HEK293 (cell line): ENCODE measurements around the gene CD68.

ENCODE experiments used
- CTCF ChIA-PET: fragments of 350-600 bp; formaldehyde crosslinking; extraction: SDS; loops from one replicate; lab custom pipeline; 2021; ENCODE audit warnings: antibody characterized with exemption; lab: Yijun Ruan, JAX
- POLR2A ChIA-PET: fragments of 300-600 bp; formaldehyde crosslinking; extraction: SDS; loops from one replicate; lab custom pipeline; 2020; ENCODE audit warnings: antibody characterized with exemption, inconsistent platforms; lab: Yijun Ruan, JAX
- H3K27ac ChIP-seq: fragments of 200-500 bp; sonication (Bioruptor generic); 2 replicates; pipeline ENCODE4 v1.5.1; 2014; ENCODE audit warnings: low read depth, low read length, control low read depth, inconsistent platforms; ENCODE audit errors: extremely low read depth
- H3K36me3 ChIP-seq, 2 experiments: fragments of 200-500 bp in 1 of 2; sonication (Bioruptor generic) in 1 of 2; 1 replicate in 1 of 2; 2 replicates in 1 of 2; pipeline ENCODE4 v1.5.1; 2014 to 2017; ENCODE audit warnings: inconsistent platforms in 2 of 2, low read length in 2 of 2; ENCODE audit not compliant: control insufficient read depth in 2 of 2, insufficient read depth in 1 of 2
- H3K4me1 ChIP-seq: fragments of 200-500 bp; sonication (Bioruptor generic); 2 replicates; pipeline ENCODE4 v1.5.1; 2014; ENCODE audit warnings: mild to moderate bottlenecking, low read length, inconsistent platforms; ENCODE audit not compliant: control insufficient read depth, insufficient read depth
- H3K4me3 ChIP-seq: 2 replicates; pipeline ENCODE4 v1.5.1; 2011; ENCODE audit warnings: low read depth, mild to moderate bottlenecking, control low read depth, low read length, moderate library complexity
- H3K9me3 ChIP-seq: fragments of 200-500 bp; sonication (Bioruptor generic); 2 replicates; pipeline ENCODE4 v1.5.1; 2014; ENCODE audit warnings: low read depth, low read length, inconsistent platforms; ENCODE audit not compliant: control insufficient read depth, insufficient read depth
- INSM2 ChIP-seq: fragments of 450-650 bp; formaldehyde crosslinking; IDR thresholded peaks from 2 replicates; pipeline ENCODE4 v1.5.1; 2016; ENCODE audit warnings: missing biosample characterization, missing genetic modification characterization
- SCRT1 ChIP-seq: fragments of 450-650 bp; formaldehyde crosslinking; IDR thresholded peaks from 2 replicates; pipeline ENCODE4 v1.5.1; 2016; ENCODE audit warnings: missing biosample characterization, missing genetic modification characterization, borderline replicate concordance
- SP2 ChIP-seq: fragments of 450-650 bp; formaldehyde crosslinking; IDR thresholded peaks from 2 replicates; pipeline ENCODE4 v1.5.1; 2016; ENCODE audit warnings: missing biosample characterization, missing genetic modification characterization
- ZBTB11 ChIP-seq: fragments of 450-650 bp; formaldehyde crosslinking; conservative IDR thresholded peaks from 2 replicates; pipeline ENCODE4 v1.5.1; 2016; ENCODE audit warnings: low read depth, missing biosample characterization, missing genetic modification characterization
- ZFP69B ChIP-seq: fragments of 450-650 bp; formaldehyde crosslinking; IDR thresholded peaks from 2 replicates; pipeline ENCODE4 v1.5.1; 2016; ENCODE audit warnings: missing biosample characterization, missing genetic modification characterization
- ZNF140 ChIP-seq: fragments of 450-650 bp; formaldehyde crosslinking; IDR thresholded peaks from 2 replicates; pipeline ENCODE4 v1.5.1; 2016; ENCODE audit warnings: missing biosample characterization, missing genetic modification characterization
- ZNF146 ChIP-seq: fragments of 450-650 bp; formaldehyde crosslinking; IDR thresholded peaks from 2 replicates; pipeline ENCODE4 v1.5.1; 2016; ENCODE audit warnings: missing biosample characterization, missing genetic modification characterization
- ZNF16 ChIP-seq: fragments of 450-650 bp; formaldehyde crosslinking; IDR thresholded peaks from 2 replicates; pipeline ENCODE4 v1.5.1; 2016; ENCODE audit warnings: low read depth, missing biosample characterization, missing genetic modification characterization
- ZNF2 ChIP-seq: fragments of 450-650 bp; formaldehyde crosslinking; IDR thresholded peaks from 2 replicates; pipeline ENCODE4 v1.5.1; 2016; ENCODE audit warnings: missing biosample characterization, missing genetic modification characterization
- ZNF391 ChIP-seq: fragments of 450-650 bp; formaldehyde crosslinking; IDR thresholded peaks from 2 replicates; pipeline ENCODE4 v1.5.1; 2016; ENCODE audit warnings: low read depth, missing biosample characterization, missing genetic modification characterization, borderline replicate concordance
- ZNF394 ChIP-seq: fragments of 450-650 bp; formaldehyde crosslinking; IDR thresholded peaks from 2 replicates; pipeline ENCODE4 v1.5.1; 2016; ENCODE audit warnings: missing biosample characterization, missing genetic modification characterization, mild to moderate bottlenecking, moderate library complexity, borderline replicate concordance
- ZNF416 ChIP-seq: fragments of 450-650 bp; formaldehyde crosslinking; IDR thresholded peaks from 2 replicates; pipeline ENCODE4 v1.5.1; 2016; ENCODE audit warnings: missing biosample characterization, missing genetic modification characterization
- ZNF473 ChIP-seq: fragments of 450-650 bp; formaldehyde crosslinking; IDR thresholded peaks from 2 replicates; pipeline ENCODE4 v1.5.1; 2017; ENCODE audit warnings: missing biosample characterization, missing genetic modification characterization
- ZNF514 ChIP-seq: fragments of 450-650 bp; formaldehyde crosslinking; IDR thresholded peaks from 2 replicates; pipeline ENCODE4 v1.5.1; 2016; ENCODE audit warnings: missing biosample characterization, missing genetic modification characterization
- ZNF560 ChIP-seq: fragments of 450-650 bp; formaldehyde crosslinking; IDR thresholded peaks from 2 replicates; pipeline ENCODE4 v1.5.1; 2017; ENCODE audit warnings: missing biosample characterization, missing genetic modification characterization, borderline replicate concordance
- ZNF596 ChIP-seq: fragments of 450-650 bp; IDR thresholded peaks from 2 replicates; pipeline ENCODE4 v1.5.0; 2018; ENCODE audit warnings: missing biosample characterization, mild to moderate bottlenecking, missing genetic modification characterization, moderate library complexity
- ZNF610 ChIP-seq: fragments of 450-650 bp; formaldehyde crosslinking; IDR thresholded peaks from 2 replicates; pipeline ENCODE4 v1.5.1; 2016; ENCODE audit warnings: missing biosample characterization, missing genetic modification characterization, borderline replicate concordance
- ZNF707 ChIP-seq: fragments of 450-650 bp; formaldehyde crosslinking; IDR thresholded peaks from 2 replicates; pipeline ENCODE4 v1.5.1; 2016; ENCODE audit warnings: missing biosample characterization, missing genetic modification characterization
- ZNF791 ChIP-seq: fragments of 450-650 bp; formaldehyde crosslinking; IDR thresholded peaks from 2 replicates; pipeline ENCODE4 v1.5.1; 2016; ENCODE audit warnings: missing biosample characterization, missing genetic modification characterization
- ZSCAN23 ChIP-seq: fragments of 450-650 bp; formaldehyde crosslinking; IDR thresholded peaks from 2 replicates; pipeline ENCODE4 v1.5.1; 2016; ENCODE audit warnings: missing biosample characterization, missing genetic modification characterization
- TF ChIP-seq, protein P1 (sequence below): fragments of 450-650 bp; formaldehyde crosslinking; IDR thresholded peaks from 2 replicates; pipeline ENCODE4 v1.5.1; 2016; ENCODE audit warnings: missing biosample characterization, missing genetic modification characterization, borderline replicate concordance

CD68 gene

DNA sequence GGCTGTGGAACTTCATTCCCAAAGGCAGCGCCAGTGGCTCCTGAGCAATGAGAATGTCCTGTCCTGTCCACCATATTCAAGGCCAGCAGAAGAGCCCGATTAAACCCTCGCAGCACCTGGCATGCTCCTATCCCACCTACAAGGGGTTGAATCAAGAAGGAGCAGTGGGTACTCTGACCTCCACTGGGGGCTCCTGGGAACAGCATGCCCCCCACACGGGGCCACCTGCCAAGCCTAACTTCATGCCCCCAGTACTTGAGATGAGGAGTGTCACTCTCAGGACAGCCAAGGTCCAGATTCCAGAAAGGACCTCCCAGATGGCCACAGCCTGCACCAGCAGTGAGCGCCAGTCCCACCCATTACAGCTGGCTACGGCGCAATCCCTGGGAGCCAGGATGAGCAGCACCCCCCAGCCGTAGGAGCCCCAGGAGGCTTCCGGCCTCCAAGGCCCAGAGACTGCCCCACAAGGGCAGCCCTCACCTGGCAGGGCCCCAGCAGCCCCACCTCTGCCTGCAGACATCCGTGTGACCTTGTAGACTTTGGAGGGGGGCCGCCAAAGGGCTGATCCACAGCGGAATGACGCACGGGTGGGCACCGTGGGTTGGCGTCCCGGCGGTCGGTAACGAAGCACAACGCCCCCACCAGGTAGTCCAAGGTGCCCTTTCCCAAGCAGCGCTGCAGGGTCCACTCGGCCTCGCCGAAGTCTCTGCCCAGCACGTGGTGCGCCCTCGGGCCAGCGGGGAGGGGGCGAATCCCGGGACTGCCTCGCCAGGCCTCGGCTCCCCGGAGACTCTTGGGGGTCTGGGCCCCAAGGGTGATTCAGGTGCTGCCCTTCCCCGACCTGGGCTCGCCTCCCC, 3.2 kb downstream of the CD68 start (continued):
- TF ChIP-seq ZNF596 (tag by site-specific recombination) (no peak), ZNF391 (no peak), SP2 (tag by site-specific recombination) (no peak), ZNF514 (tag by site-specific recombination) (no peak), INSM2 (tag by site-specific recombination) (no peak), ZNF146 (tag by site-specific recombination) (peak; percentile 8; the same call in 1 of the 2 replicates), SCRT1 (tag by site-specific recombination) (no peak), ZBTB11 (tag by site-specific recombination) (no peak), ZNF610 (tag by site-specific recombination) (no peak)
- TF ChIP-seq, protein P1, sequence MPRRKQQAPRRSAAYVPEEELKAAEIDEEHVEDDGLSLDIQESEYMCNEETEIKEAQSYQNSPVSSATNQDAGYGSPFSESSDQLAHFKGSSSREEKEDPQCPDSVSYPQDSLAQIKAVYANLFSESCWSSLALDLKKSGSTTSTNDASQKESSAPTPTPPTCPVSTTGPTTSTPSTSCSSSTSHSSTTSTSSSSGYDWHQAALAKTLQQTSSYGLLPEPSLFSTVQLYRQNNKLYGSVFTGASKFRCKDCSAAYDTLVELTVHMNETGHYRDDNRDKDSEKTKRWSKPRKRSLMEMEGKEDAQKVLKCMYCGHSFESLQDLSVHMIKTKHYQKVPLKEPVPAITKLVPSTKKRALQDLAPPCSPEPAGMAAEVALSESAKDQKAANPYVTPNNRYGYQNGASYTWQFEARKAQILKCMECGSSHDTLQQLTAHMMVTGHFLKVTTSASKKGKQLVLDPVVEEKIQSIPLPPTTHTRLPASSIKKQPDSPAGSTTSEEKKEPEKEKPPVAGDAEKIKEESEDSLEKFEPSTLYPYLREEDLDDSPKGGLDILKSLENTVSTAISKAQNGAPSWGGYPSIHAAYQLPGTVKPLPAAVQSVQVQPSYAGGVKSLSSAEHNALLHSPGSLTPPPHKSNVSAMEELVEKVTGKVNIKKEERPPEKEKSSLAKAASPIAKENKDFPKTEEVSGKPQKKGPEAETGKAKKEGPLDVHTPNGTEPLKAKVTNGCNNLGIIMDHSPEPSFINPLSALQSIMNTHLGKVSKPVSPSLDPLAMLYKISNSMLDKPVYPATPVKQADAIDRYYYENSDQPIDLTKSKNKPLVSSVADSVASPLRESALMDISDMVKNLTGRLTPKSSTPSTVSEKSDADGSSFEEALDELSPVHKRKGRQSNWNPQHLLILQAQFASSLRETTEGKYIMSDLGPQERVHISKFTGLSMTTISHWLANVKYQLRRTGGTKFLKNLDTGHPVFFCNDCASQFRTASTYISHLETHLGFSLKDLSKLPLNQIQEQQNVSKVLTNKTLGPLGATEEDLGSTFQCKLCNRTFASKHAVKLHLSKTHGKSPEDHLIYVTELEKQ (tag by site-specific recombination): no peak

DNA sequence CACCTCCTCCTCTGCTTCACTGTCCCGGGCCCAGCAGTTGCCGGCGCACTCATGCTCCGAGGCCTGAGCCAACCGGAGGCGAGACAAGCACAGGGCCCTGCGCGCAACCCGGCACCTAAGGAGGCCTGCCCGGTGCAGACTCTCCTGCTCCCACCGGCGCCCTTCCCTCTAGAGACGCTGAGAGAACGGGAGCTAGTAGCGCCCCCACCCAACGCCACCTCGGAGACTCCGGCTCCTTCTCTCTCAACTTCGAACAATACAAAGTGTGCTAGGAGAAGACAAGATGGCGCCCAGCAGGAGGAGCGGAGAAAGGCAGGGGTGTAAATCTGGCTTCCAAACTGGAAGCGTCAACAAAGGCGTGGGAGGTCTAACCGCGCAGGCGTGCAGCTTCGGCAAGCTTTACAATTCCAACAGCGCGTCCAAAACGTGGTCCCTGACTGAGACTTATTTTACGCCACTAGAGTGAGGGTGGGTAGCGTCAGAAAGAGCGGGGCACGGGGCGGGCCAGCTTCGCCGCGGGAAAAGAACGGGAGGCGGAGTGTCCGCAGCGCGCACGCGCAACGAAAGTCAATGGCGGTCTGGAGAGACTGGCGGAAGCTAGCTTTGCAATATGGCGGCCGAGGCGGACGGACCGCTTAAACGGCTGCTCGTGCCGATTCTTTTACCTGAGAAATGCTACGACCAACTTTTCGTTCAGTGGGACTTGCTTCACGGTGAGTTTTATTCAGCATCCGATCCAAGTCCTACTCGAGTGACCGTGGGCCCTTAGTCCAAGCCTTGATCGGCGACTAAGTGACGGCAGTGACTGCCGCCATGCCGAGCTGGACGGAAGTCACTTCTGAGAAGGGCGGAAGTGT, 4.0 kb downstream of the CD68 start, which contains the start of gene MPDU1:
Gene MPDU1, plus strand, starts transcription at position 600 of the 857 bp plus-strand sequence. Its CDS starts 11 bp downstream, at position 611.
- Histone ChIP-seq H3K27ac (peak within 1 kb of the TSS; percentile 95), H3K9me3 (no peaks in the 10 kb centered on the region), H3K4me3 (peak within 1 kb of the TSS; percentile 86), H3K36me3 (peaks cover 0 to 61% of the 10 kb centered on the region in 2 experiments; a peak in 1 of 3 replicates), H3K4me1 (peaks cover 8% of the 10 kb centered on the region; the same call in 1 of the 2 replicates)
- ChIA-PET CTCF (interaction anchor here (0.7 to 2.7 kb wide), 8 partner anchors 9 to 160 kb away, joined by 3 to 18 read pairs (median 4); partner anchors contain the start of genes TP53 and WRAP53), POLR2A (interaction anchor here (0.6 to 5.5 kb wide), 26 partner anchors 8 to 332 kb away, joined by 3 to 98 read pairs (median 6); partner anchors contain the start of genes ATP1B2, DNAH2, FXR2 and NEURL4)
- no peak for TF ChIP-seq ZNF791 (tag by site-specific recombination)
- no peak for TF ChIP-seq ZNF416 (tag by site-specific recombination)
- TF ChIP-seq ZSCAN23 (tag by site-specific recombination): 0 out of 2 replicates have a peak, but pooled peaks have one; percentile 49
- no peak for TF ChIP-seq ZNF560 (tag by site-specific recombination)
- TF ChIP-seq ZNF140 (tag by site-specific recombination): no peak
- TF ChIP-seq ZNF473 (tag by site-specific recombination): no peak
- TF ChIP-seq ZBTB11 (tag by site-specific recombination): peak; percentile 99
- no peak for TF ChIP-seq ZNF707
- peak; percentile 93 for TF ChIP-seq ZNF2 (tag by site-specific recombination)
- no peak for TF ChIP-seq ZNF16 (tag by site-specific recombination)
- 0 out of 2 replicates have a peak, but pooled peaks have one; percentile 62 for TF ChIP-seq ZFP69B (tag by site-specific recombination)
- TF ChIP-seq ZNF394: peak; percentile 63
